K562 (cell line): ENCODE results near the gene SPRR2D. TPM values are rescaled to one million over a fixed set of nuclear protein-coding genes. Genes with fewer than 3 reads are reported as not detected.

ENCODE experiments used
- CCNT2 ChIP-seq: IDR thresholded peaks from 2 replicates; pipeline ENCODE4 v1.6.1; 2011; ENCODE audit warnings: borderline replicate concordance, low read depth, mild to moderate bottlenecking, moderate library complexity, mixed read lengths, low read length; ENCODE audit not compliant: insufficient read length; ENCODE audit errors: extremely low read depth
- GABPB1 ChIP-seq: sonication (generic); formaldehyde crosslinking; IDR thresholded peaks from 2 replicates; pipeline ENCODE4 v1.8.0; 2022; ENCODE audit warnings: mild to moderate bottlenecking, missing genetic modification reagents
- GATAD2B ChIP-seq: fragments of 450-650 bp; IDR thresholded peaks from 2 replicates; pipeline ENCODE4 v1.6.1; 2017; ENCODE audit warnings: mild to moderate bottlenecking, borderline replicate concordance
- IRF2 ChIP-seq: sonication (generic); formaldehyde crosslinking; IDR thresholded peaks from 2 replicates; pipeline ENCODE4 v1.8.1; 2022; ENCODE audit warnings: mild to moderate bottlenecking, missing genetic modification reagents
- KDM2B ChIP-seq: fragments of 250-450 bp; sonication (Bioruptor Pico); IDR thresholded peaks from 2 replicates; pipeline ENCODE4 v1.8.0; 2021; ENCODE audit warnings: mild to moderate bottlenecking, moderate library complexity
- KHSRP ChIP-seq: fragments of 450-650 bp; IDR thresholded peaks from 2 replicates; pipeline ENCODE4 v1.6.1; 2017
- MEF2A ChIP-seq: IDR thresholded peaks from 2 replicates; pipeline ENCODE4 v1.6.1; 2011; ENCODE audit warnings: low read depth, mild to moderate bottlenecking, low read length, moderate library complexity; ENCODE audit not compliant: control insufficient read depth
- MIER1 ChIP-seq: fragments of 450-650 bp; IDR thresholded peaks from 2 replicates; pipeline ENCODE4 v1.6.1; 2016; ENCODE audit warnings: antibody characterized with exemption, mild to moderate bottlenecking, low read depth
- MYNN ChIP-seq, 2 experiments: sonication (generic); formaldehyde crosslinking in 1 of 2; IDR thresholded peaks; 2 replicates each; pipeline versions ENCODE4 v1.5.0 to v1.6.1; 2016 to 2020; ENCODE audit warnings: antibody characterized with exemption in 1 of 2, missing genetic modification reagents in 1 of 2
- PTTG1 ChIP-seq: fragments of 450-650 bp; IDR thresholded peaks from 2 replicates; pipeline ENCODE4 v1.6.1; 2016; ENCODE audit warnings: low read depth, mild to moderate bottlenecking, missing genetic modification characterization, missing compliant biosample characterization
- RFX7 ChIP-seq: fragments of 250-450 bp; sonication (Bioruptor Pico); IDR thresholded peaks from 2 replicates; pipeline ENCODE4 v1.5.1; 2021; ENCODE audit warnings: mild to moderate bottlenecking
- SRSF1 ChIP-seq: fragments of 200-400 bp; formaldehyde crosslinking; IDR thresholded peaks from 2 replicates; pipeline ENCODE4 v1.6.1; 2017; ENCODE audit warnings: mild to moderate bottlenecking, low read depth, low read length, moderate library complexity
- ZBTB7A ChIP-seq: IDR thresholded peaks from 2 replicates; pipeline ENCODE4 v1.6.1; 2011; ENCODE audit warnings: low read depth, mild to moderate bottlenecking, low read length, moderate library complexity, borderline replicate concordance; ENCODE audit not compliant: control insufficient read depth
- ZNF184 ChIP-seq: sonication (generic); formaldehyde crosslinking; IDR thresholded peaks from 2 replicates; pipeline ENCODE4 v1.5.0; 2020; ENCODE audit warnings: missing genetic modification reagents
- polyA plus RNA-seq, 8 experiments: library from polyadenylated mRNA; depleted of rRNA in 4 of 8; stranded (reverse) in 5 of 8; unstranded in 3 of 8; fragments of >200 nt; fragmentation: Nextera tagmentation in 2 of 8; fragmentation: Illumina TruSeq in 1 of 8; extraction: Ambion mirVana in 2 of 8; extraction: Trizol in 1 of 8; gene quantifications; 2 replicates each; pipeline versions ENCODE4 v1.2.1 to v1.2.3, GENCODE V29; 2011 to 2014; ENCODE audit warnings: inconsistent platforms in 1 of 8, missing spikeins in 1 of 8
- total RNA-seq, 7 experiments: library from RNA; depleted of rRNA in 6 of 7; stranded (reverse); fragments of >200 nt in 6 of 7; fragmentation: Illumina TruSeq in 2 of 7; extraction: Trizol in 2 of 7; gene quantifications; 2 replicates each; pipeline versions ENCODE4 v1.2.1 to v1.2.3, GENCODE V29; 2011 to 2021; ENCODE audit warnings: low replicate concordance in 1 of 7
- TF ChIP-seq, protein P1 (sequence below): fragments of 250-450 bp; sonication (Bioruptor Pico); IDR thresholded peaks from 2 replicates; pipeline ENCODE4 v1.8.0; 2022; ENCODE audit warnings: moderate library complexity, mild to moderate bottlenecking, inconsistent platforms
- TF ChIP-seq, protein P2 (sequence below): fragments of 250-450 bp; sonication (Bioruptor Pico); IDR thresholded peaks from 2 replicates; pipeline ENCODE4 v1.8.0; 2021; ENCODE audit warnings: moderate library complexity, mild to moderate bottlenecking, inconsistent platforms
- TF ChIP-seq, protein P3 (sequence below): sonication (generic); formaldehyde crosslinking; IDR thresholded peaks from 2 replicates; pipeline ENCODE4 v1.8.0; 2022; ENCODE audit warnings: mild to moderate bottlenecking, missing genetic modification reagents, borderline replicate concordance
- TF ChIP-seq, protein P4 (sequence below): fragments of 250-450 bp; sonication (Bioruptor Pico); IDR thresholded peaks from 2 replicates; pipeline ENCODE4 v1.4.0; 2020; ENCODE audit warnings: mild to moderate bottlenecking, moderate library complexity, borderline replicate concordance

The SPRR2D gene
- total and polyA plus RNA-seq, 9 of the 15 experiments (the other 6 are each of a cell fraction or from before 2014, with no cell fraction given) = 0.91 to 5.1 (median 3.2) TPM; not detected in 1

DNA sequence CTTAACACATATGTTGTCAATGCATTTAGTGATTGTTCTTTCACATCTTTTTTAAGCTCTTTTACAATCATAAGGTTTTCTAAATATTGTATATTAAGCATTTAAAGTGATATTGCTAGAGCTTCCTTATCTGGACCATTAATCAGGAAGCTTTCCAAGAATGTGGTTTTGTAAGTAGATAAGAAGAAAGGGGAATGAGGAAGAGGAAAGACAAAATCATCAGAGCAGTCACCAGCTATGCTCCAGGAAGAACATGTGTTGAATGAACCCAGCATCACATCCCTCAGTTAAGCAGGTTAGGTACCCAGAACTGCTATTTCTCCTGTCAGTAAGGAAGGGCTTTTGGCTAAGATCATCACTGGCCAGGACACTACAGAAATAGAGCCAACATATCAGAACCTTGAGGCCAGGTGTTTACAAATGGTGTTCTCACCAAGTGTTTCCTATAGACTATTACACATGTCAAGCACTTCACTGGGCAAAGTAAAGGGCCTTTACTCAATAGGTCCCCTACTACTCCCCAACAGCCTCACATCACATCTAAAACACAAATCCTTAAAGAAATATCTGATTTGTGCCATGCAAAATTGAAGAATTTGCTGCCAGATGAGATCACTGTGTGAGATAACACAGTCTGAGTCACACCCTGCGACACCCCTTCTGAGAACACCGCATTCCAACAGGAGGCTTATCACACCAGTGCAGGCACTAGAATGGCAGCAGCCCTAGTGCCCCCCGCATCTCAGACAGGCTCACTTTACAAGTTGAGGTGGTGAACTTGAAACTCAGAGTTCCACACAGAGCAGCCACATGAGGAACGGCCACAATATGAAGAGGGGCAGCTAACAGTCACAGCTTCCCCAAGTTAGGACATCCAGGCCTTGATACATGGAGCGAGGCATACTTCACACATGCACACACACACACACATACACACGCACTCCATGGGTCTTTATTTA, 18.2 kb upstream of the SPRR2D start (continued):
- TF ChIP-seq ZBTB7A = peak; percentile 61
- peak; percentile 77 for TF ChIP-seq MIER1
- TF ChIP-seq, protein P1, sequence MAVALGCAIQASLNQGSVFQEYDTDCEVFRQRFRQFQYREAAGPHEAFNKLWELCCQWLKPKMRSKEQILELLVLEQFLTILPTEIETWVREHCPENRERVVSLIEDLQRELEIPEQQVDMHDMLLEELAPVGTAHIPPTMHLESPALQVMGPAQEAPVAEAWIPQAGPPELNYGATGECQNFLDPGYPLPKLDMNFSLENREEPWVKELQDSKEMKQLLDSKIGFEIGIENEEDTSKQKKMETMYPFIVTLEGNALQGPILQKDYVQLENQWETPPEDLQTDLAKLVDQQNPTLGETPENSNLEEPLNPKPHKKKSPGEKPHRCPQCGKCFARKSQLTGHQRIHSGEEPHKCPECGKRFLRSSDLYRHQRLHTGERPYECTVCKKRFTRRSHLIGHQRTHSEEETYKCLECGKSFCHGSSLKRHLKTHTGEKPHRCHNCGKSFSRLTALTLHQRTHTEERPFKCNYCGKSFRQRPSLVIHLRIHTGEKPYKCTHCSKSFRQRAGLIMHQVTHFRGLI = no peak
- TF ChIP-seq PTTG1 = no peak
- peak; percentile 86 for TF ChIP-seq CCNT2
- TF ChIP-seq, protein P2, sequence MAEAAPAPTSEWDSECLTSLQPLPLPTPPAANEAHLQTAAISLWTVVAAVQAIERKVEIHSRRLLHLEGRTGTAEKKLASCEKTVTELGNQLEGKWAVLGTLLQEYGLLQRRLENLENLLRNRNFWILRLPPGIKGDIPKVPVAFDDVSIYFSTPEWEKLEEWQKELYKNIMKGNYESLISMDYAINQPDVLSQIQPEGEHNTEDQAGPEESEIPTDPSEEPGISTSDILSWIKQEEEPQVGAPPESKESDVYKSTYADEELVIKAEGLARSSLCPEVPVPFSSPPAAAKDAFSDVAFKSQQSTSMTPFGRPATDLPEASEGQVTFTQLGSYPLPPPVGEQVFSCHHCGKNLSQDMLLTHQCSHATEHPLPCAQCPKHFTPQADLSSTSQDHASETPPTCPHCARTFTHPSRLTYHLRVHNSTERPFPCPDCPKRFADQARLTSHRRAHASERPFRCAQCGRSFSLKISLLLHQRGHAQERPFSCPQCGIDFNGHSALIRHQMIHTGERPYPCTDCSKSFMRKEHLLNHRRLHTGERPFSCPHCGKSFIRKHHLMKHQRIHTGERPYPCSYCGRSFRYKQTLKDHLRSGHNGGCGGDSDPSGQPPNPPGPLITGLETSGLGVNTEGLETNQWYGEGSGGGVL = no peak
- TF ChIP-seq RFX7 (CRISPR knock-in tag) = no peak
- peak; percentile 6; the same call in 1 of the 2 replicates for TF ChIP-seq MEF2A
- peak; percentile 91 for TF ChIP-seq MYNN (IDR thresholded peaks at IDR 0.05)
- TF ChIP-seq MYNN (CRISPR knock-in tag; IDR thresholded peaks at IDR 0.05) = no peak
- TF ChIP-seq, protein P3, sequence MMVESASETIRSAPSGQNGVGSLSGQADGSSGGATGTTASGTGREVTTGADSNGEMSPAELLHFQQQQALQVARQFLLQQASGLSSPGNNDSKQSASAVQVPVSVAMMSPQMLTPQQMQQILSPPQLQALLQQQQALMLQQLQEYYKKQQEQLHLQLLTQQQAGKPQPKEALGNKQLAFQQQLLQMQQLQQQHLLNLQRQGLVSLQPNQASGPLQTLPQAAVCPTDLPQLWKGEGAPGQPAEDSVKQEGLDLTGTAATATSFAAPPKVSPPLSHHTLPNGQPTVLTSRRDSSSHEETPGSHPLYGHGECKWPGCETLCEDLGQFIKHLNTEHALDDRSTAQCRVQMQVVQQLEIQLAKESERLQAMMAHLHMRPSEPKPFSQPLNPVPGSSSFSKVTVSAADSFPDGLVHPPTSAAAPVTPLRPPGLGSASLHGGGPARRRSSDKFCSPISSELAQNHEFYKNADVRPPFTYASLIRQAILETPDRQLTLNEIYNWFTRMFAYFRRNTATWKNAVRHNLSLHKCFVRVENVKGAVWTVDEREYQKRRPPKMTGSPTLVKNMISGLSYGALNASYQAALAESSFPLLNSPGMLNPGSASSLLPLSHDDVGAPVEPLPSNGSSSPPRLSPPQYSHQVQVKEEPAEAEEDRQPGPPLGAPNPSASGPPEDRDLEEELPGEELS (CRISPR knock-in tag) = no peak
- TF ChIP-seq ZNF184 = no peak
- TF ChIP-seq KHSRP = no peak
- TF ChIP-seq GABPB1 (CRISPR knock-in tag) = no peak
- no peak for TF ChIP-seq IRF2 (CRISPR knock-in tag)
- TF ChIP-seq, protein P4, sequence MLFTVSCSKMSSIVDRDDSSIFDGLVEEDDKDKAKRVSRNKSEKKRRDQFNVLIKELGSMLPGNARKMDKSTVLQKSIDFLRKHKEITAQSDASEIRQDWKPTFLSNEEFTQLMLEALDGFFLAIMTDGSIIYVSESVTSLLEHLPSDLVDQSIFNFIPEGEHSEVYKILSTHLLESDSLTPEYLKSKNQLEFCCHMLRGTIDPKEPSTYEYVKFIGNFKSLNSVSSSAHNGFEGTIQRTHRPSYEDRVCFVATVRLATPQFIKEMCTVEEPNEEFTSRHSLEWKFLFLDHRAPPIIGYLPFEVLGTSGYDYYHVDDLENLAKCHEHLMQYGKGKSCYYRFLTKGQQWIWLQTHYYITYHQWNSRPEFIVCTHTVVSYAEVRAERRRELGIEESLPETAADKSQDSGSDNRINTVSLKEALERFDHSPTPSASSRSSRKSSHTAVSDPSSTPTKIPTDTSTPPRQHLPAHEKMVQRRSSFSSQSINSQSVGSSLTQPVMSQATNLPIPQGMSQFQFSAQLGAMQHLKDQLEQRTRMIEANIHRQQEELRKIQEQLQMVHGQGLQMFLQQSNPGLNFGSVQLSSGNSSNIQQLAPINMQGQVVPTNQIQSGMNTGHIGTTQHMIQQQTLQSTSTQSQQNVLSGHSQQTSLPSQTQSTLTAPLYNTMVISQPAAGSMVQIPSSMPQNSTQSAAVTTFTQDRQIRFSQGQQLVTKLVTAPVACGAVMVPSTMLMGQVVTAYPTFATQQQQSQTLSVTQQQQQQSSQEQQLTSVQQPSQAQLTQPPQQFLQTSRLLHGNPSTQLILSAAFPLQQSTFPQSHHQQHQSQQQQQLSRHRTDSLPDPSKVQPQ (CRISPR knock-in tag) = no peak
- TF ChIP-seq GATAD2B = peak; percentile 75; the same call in 1 of the 2 replicates
- TF ChIP-seq KDM2B (CRISPR knock-in tag) = no peak
- no peak for TF ChIP-seq SRSF1
